Right hindlimb (tissue), 1 donor: ENCODE data around the gene NDUFS2.
A peak's percentile ranks its signal among the peaks of the same experiment; 100 is the strongest.

Source experiments
- DNase-seq: peaks from one replicate; pipeline ENCODE4 v3.0.0-alpha.2; 2018

Gene NDUFS2

DNA sequence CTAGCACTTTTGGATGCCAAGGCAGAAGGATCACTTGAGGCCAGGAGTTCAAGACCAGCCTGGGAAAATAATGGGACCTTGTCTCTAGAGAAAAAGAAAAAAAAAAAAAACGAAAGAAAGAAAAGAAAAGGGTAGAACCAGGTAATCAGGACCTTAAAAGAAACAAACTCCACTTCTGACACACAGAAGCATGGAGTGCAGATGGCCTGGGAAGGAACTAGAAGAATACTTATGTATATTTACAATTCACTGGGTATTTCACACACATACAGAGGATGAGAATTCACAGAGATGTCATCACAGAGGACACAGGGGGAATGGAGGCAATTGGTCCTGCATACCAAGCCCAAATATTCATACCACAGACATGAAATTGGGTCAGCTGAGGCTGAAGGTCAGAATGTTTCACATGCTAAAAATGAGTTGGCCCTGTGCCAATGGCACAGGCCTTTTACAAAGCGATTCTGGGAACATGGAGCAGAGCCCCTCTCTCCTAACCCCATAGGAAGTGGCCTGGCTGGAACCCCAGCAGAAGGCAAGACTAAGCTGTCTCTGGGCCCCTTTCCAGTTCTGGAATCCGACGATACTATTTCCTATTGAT lies 29.3 kb upstream of the NDUFS2 start:
- DNase-seq = peak; percentile 51

DNA sequence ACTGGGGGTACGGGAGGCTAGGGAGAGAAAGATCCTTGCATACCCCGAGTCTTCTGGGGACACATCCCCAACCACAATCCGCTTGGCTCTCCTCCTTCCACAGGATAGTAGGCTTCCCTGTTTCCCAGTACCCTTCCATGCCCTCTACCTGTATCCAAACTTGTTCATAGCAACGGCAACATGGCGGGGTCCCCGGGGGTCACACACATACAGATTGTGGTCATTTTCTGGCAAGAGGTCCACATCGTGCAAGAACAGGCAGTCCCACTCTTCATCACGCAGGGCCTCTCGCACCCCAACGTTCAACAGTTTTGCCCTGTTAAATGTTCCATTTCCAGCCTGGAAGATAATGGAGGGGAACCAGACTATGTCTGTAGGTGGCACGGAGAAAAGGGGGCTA lies 28.5 kb upstream of the NDUFS2 start:
- no peak for DNase-seq

DNA sequence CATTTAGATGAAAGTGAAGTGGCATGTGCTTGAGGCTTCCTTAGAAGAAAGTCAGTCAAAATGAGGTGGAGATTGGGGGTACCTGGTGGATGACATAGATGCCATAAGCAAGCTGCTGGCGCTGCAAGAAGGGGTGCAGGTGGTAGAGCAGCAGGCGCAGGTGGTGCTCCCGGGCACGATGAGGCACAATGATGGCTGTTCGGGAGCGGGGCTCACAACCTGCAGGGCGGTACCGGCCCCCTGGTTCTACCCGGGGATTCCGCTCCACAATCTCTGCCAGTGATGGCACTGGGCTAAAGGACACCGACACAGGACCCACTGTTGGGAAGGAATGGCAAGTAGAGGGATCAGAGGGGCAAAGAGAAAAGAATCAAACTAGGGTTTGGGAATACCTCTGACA lies 27.3 kb upstream of the NDUFS2 start:
- no peak for DNase-seq

DNA sequence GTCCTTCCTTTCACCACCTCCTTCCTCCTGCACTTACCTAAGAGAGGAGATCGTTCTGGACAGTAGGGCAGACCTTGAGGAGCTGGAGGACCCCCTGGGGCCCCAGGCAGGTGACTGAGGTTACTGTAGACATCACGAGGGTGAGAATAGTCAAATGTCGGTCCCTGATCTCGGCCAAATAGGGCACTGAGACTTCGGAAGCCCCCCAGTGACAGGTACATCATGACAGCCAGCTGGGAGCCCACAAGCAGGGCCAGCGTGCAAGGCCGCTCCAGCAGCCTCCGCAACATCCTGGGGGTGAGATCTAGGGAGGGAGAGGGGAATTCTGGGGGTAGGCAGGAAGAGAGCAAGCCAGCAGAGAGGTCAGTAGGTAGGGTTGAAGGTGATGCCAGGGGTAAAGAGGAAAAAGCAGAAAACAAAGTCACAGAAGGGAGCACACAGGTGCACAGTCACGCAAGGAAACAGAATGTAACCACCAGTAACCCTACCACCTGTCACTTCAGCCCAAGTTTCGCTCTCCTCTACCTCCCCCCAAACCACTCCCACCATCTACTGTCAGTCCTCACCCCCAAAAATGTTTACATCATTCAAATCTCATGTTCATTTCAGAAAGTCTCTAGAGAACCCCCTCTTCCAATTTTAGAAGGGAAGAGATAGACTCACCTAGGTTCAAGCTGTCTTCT lies 26.3 kb upstream of the NDUFS2 start:
- no peak for DNase-seq

DNA sequence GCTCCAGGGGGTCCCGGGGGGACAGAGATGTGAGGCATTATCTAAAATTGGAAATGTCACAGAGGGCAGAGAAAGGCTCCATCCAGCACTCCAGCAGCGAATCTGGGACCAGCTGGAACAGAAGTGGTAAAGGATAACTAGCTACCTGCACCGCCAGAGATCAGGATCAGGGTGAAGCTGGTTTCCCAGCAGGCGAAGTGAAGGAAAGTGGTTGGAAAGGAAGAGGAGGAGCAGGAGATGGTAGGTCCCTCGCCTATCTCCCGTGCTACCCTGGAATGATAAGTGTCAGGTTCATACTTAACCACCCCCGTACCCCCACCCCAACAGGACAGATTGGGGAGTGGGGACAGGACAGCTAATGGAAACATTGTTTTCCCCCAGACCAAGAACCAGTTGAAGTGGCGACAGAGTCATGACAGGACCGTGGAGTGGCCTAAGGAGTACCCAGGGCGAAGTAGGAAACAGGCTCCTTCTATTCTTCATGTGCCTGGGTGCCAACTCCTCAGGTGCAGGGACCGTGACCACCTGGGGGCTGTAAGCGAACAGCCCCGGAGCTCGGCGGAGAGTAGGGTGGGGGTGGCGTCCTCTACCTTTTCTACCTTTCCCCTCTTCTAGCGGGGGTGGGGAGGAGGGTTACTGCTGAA lies 25.6 kb upstream of the NDUFS2 start:
- DNase-seq = no peak

DNA sequence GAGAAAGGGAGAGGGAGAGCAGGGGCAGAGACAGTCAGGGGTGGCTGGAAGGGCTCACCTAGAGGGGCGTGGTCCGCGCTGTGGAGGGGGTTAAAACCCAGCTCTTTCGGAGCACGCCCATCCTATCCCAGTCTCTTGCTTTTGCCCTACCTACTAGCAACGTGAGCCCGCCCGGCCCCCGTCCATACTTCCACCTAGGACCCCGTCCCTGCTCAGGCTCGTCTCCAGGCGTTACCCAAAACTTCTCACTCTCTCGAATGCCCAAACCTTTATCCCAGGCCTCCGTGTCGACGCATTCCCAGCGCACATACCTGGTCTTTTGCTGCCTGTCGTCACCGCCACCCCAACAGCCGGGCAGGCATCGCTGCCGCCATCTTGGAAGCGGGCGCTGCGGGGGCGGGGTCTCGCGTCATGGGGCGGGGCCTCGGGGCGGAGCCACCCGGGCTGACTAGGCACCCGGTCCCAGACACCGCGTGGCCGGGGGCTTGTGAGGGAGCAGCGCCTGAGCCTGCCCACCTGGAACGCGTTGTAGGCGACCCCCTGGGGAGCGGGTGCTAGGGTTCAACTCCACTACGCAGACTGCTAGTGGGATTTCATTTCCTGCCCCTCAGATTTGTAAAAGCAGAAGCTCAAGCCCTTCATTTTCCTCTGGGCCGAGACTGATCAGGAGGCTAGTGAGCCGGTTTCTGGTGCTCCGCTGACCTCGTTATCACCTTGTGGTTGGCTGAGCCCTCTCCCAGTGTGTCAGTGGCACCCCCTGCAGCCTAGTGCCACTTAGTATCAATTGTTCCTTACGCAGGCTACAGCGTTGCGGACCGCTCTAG lies 24.8 kb upstream of the NDUFS2 start, which contains the start of gene B4GALT3:
TSS of gene B4GALT3 (minus strand) at position 396 of the 824 bp plus-strand sequence. CDS start 1,447 bp downstream, outside the sequence.
- peak; percentile 95 for DNase-seq

DNA sequence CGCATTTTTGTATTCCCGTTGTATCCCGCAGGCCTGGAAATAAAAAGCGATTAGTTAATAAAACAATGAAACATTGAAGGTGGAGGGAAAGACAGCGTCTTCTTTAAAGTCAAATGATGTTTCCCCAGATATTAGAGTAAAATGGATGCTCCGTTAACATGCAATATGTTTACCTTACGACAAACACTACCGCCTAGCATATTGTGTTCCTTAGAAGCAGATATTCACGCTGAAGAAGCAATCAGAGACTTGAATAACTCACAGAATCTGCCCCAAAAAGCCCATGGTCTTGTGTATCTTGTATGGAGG lies 24.3 kb upstream of the NDUFS2 start:
- DNase-seq = no peak

DNA sequence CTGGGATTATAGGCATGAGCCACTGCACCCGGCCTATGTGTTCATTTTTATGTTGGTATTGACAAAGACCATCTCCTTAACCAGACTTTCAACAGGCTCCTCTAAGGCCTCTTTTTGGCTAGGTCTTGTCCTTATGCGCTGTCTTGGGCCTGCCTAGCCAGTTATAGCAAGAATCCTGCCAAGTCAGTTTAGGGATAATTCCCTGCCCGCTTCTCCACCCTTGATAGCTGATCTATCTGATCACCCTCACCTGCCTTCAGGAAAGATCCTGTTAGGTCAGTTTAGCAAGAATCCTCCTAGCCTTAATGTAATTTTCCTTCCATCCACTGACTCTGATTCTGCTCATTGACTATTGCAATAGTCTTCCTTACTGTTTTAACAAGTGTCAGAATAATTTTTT lies 22.5 kb upstream of the NDUFS2 start:
- DNase-seq = no peak

DNA sequence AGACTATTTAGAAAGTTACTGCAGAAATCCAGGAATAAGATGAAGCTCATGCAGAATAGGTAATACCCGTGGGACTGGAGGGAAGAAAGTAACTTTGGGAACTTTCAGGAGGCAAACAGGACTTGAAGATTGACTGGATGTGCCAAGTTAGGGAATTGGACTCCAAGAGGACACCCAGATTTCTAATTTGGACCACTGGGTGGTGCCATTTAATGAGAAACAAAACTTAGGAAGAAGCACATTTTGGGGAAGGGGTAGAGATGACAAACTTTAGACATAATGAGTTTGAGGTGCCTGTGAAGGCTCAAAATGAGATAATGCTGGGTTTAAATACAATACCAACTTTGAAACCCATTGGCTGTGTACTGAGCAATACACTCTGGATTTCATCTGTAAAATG lies 21.5 kb upstream of the NDUFS2 start:
- no peak for DNase-seq

DNA sequence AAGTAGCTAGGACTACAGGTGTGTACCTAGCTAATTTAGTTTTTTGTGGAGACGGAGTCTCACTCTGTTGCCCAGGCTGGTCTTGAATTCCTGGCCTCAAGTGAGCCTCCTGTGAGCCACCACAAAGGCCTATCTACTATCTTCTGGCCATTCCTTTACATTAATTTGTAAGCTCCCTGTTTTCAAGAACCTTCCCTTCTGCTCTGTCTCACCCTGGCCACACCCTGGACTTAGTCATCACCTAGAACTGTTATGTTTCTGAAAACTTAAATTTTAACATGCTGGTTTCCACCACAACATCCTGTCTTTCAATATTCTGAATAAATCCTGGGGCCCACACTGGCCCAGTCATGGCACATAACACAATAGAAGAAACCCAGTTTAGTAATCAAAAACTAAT lies 20.0 kb upstream of the NDUFS2 start:
- DNase-seq = no peak

DNA sequence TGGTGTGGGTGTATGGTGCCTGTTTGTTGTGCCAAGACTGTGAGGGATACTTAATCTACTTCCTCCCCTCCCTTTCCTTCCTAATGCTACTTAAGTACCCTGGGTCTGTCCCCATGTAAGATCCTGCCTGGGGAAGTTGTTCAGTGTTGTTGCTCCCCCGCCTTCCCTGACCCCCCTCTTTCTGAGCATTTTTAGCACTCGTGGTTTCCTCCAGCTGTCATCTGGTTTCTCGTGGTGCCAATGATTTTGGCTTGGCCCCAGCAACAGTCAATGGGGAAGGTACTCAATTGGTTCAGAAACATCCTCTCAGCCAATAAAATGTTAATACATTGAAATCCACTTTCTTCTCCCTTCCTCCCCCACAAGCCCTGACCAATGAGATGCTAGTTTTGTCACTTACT lies 16.9 kb upstream of the NDUFS2 start:
- DNase-seq = peak; percentile 73

DNA sequence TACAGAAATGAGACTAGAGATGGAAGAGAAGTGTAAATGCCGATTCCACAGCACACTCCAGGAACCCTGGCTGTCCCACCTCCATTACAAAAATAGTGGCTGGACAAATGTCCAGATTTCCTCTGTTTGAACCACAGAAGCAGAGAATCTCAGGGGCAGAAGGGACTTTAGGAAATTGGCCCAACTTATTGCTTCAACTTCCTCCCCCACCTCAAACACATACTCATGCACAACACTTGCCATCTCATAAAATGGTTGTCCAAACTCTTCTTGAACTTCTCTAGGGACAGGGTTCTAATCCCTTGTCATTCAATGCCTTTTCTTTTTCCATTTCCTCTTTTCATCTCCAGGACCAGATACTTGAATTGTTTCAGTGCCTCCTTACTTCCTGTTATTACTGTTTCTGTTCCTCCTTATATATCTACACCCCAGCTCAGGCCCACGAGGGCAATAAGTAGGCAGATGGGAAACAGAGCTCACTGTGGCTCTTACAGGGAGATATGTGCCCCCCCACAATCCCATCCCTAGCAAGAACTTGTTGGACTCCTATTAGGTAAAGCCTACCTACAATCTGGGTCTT lies 16.3 kb upstream of the NDUFS2 start:
- peak; percentile 24 for DNase-seq

DNA sequence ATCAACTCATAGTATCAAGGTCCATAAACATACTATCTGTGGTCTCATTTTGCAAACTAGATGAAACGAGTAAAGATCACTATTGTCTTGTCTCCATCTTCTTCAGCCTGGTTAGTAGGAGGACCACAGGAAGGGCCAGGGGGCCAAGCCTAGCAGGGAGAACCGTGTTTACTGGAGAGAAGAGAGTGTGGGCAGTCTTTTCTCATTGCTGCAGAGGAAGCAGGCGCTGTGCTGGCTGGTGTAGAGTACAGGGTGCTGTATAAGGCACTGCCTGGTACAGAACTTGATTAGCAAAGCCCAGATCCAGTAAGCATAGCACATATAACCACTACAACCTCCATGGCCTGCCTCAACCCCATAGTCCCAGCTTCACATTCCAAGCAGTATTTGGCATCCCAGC lies 14.9 kb upstream of the NDUFS2 start:
- no peak for DNase-seq

DNA sequence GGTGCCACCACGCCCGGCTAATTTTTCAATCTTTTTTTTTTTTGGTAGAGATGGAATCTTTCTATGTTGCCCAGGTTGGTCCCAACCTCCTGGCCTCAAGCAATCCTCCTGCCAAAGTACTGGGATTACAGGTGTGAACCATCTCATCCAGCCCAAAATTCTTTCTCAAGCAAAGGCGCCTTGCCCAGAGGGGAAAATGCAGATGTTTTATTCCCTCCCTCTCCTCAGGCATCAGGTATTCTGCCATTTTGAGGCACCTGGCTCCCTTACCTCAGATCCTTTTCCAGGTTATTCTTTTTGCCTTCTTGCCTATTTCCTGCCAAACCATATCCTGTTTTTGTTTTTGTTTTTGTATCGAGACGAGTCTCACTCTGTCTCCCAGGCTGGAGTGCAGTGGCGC lies 13.8 kb upstream of the NDUFS2 start:
- DNase-seq = no peak

DNA sequence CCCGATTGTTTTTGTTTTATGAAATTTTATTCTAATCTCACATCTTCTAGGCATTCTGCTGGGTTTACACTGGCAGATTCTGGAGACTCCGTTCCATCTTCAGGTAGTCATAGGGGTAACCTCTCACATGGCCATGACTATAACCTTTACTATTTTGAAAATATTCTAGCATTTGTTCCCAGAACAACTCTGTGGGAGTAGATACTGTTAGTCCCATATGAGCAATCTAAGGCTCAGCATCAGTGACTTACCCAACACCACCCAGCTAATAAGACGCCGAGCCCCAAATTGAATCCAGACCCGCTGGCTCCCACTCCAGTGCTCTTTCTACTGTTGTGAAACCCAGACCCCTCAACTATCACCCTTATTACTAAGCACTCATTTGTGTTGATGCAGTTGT lies 13.1 kb upstream of the NDUFS2 start:
- no peak for DNase-seq

DNA sequence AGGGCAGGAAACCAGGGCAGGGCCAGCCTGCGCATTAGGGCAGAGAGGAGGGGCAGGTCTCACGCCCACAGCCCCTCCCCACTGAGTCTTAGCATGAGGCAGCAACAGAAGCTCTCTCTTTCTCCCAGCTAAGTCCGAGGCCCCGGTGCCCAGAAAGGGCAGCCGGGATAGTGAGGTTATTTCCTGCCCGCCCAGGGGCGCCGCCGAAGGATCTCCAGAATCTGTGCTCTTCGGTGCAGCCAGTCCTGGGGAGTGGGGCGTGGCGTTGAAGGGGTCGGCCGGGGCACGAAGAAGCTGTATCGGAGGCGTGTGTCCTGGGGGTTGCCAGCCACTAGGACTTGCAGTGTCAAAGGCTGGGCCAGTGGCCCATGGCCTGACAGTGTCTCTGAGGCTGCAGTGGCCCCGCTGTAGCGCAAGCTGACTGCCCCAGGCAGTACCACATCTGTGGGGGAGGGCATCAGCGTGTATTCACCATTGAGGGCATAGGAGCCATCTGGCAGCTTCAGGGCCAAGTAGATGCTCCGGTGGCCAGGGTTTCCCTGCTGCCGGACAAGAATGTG lies 11.1 kb upstream of the NDUFS2 start:
- DNase-seq = no peak

DNA sequence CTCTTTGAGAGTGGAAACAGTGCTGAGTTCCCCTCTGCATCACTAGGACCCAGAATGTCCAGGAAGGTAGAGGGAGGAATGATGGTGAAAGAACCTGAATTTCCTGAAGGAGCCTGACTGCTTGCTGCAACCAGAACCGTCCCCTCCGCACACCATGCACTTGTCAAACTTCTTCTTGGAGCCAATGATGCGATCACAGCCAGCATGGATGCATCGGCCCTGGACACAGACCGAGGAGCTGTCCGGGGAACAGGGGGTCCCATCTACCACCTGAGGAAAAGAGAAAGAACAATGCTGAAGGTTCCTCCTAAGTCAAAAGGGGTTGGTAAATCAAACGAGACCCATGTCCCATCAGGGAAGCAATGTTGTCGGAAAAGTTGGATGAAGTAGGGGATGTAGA lies 10.2 kb upstream of the NDUFS2 start:
- DNase-seq = no peak

DNA sequence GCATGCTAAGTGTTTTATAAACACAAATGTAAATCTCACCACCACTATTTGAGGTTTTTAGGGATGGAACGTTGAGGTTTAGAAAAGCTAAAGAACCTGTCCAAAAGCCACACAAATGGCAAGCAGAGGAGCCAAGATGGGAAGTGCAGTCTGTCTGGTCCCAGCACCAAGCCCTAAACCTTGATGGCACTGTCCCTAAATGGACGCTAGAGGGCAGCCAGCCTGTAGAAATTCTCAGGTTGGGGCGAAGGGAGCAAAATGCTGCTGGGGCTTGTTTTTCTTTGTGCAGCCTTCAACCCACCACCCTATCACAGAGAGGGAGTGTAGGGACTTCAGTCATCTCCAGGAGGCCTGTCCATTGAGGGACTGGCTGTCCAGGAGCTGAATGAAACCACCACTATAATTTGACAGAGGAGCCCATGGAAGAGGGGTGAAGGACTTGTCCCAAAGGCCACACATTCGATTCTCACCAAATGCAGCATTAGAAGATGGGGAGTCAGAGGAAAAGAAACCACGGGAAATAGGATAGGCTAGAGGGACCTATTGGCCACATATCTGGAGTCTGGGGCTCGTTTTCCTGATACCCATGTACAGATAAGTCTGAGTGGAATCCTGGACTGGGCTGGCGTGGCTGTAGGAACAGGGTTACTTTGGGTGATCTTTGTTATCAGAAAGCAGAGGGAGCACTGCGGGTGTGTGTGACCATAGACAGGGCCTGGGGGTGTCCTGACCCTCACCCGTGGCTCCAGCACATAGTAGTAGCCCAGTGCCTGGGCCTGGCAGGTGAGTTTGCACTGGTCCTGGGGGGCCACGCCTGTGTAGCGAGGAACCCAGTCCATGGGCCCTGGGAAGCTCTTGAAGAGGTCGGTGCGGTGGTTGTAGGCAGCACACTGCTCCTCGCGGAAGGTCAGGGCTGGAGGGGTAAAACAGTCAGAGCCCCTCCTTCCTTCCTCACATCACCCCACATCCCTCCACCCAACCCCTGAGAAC lies 9.4 kb upstream of the NDUFS2 start:
- peak; percentile 69 for DNase-seq

DNA sequence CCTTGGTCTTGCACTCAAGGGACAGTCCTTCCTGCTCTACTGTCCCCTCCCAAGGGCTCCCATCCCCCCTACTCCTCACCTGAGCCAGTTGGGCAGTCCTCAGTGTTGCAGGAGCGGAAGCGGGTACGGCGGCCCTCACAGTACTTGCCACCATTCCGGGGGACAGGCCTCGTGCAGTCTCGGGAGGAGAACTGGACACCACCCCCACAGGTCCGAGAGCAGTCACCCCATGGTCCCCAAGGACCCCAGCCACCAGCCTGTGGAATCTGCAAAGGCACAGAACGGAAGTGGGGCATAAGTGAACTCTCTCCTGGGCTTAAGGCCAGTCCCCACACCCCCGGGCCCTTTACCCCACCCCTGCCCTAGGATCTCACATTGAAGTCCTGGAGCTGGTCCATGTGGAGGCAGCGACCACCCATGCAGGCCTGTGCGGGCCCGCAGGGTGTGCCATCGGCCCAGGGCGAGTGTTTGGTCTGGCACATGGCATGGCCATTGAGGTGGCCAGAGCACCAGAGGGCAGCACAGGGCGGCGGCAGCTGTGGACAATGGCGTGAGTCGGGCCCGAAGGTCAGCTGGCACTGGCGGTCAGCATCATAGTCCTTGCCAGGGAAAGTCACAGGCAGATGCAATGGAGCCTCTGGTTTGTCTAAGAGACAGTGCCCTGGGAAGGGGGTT lies 8.5 kb upstream of the NDUFS2 start:
- DNase-seq = no peak

DNA sequence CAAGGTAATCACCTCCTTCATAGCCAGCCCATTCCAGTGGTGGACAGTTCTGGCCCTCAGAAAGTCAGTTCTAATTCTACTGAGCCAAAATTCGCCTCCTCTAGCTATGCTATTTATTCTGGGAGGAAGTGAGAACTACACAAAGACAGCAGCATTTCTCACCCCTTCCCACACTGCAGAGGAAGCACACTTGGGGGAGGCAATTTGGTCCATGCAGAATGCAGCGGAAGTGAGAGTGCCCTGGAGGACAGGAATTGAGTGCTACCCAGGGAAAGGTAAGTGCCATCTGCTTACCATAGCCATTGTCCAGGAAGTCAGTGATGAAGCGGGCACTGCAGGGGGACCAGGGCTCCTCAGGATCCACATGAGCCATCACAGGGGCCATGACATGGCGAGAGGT lies 7.0 kb upstream of the NDUFS2 start:
- DNase-seq = no peak

DNA sequence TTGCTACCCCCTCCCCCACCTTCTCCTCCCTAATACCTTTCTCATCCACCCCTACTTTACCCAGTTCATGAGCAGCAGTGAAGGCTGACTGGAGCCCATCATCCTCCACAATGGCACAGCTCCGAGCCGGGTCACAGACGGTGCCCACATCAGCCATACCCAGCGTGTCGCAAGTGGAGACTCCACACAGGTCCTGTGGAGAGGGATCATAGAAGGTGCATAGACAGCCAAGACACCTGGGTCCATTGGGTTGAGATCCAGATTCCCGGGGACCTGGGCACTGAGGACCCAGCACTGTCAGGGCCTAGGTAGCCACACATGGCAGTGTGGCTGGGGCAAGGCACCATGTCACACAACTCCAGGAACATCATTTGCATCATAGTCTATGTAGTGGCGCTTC lies 6.1 kb upstream of the NDUFS2 start:
- DNase-seq = no peak
